GM12878 (cell line): ENCODE results near the gene MED10. TPM values are rescaled to one million over a fixed set of nuclear protein-coding genes. Genes with fewer than 3 reads are reported as not detected.

ENCODE experiments used
- ATAC-seq: fragments of 200-7000 bp; cut with Tn5 transposase; 3 replicates; pipeline ENCODE4 v1.9.1; 2020; ENCODE audit warnings: mild to moderate bottlenecking, moderate library complexity
- BruUV-seq: library from RNA; stranded (reverse); fragments of 400-500 nt; replicated peaks from 2 replicates; lab custom pipeline; 2021; lab: Mats Ljungman, UMichigan
- CTCF ChIA-PET: fragments of 300-600 bp; sonication (Branson Sonifier 250); formaldehyde crosslinking; extraction: SDS; loops from one replicate; lab custom pipeline; 2021; ENCODE audit warnings: inconsistent platforms; lab: Yijun Ruan, JAX
- POLR2A ChIA-PET: fragments of 350-600 bp; formaldehyde crosslinking; extraction: SDS; loops from one replicate; lab custom pipeline; 2021; ENCODE audit warnings: inconsistent platforms; lab: Charles Lee
- RAD21 ChIA-PET: fragments of 300-600 bp; sonication (Branson Sonifier 250); formaldehyde crosslinking; loops from one replicate; lab custom pipeline; 2023; ENCODE audit warnings: antibody characterized with exemption; ENCODE audit not compliant: unreplicated experiment; lab: Charles Lee
- SMC1A ChIA-PET: fragments of 300-600 bp; sonication (Branson Sonifier 250); formaldehyde crosslinking; loops from one replicate; lab custom pipeline; 2023; ENCODE audit not compliant: unreplicated experiment, uncharacterized antibody; lab: Charles Lee
- DNase-seq: peaks from one replicate; pipeline ENCODE4 v3.0.0-alpha.2; 2011; ENCODE audit warnings: low read depth, low spot score
- FAIRE-seq: peaks from 3 replicates; lab custom pipeline; 2011; peaks lifted over from hg19 to GRCh38; lab: Jason Lieb, UNC
- H2AFZ ChIP-seq: 2 replicates; pipeline ENCODE4 v1.6.0; 2011; ENCODE audit warnings: low read depth, low read length, control low read depth; ENCODE audit not compliant: control insufficient read depth
- H3K27ac ChIP-seq: 2 replicates; pipeline ENCODE4 v1.5.1; 2011; ENCODE audit warnings: control low read depth; ENCODE audit not compliant: control insufficient read depth, insufficient read depth
- H3K27me3 ChIP-seq, 2 experiments: replicated peaks in 1 of 2; 2 replicates each; pipeline versions ENCODE4 v1.6.0 to v1.6.1; 2011; ENCODE audit warnings: low read length in 1 of 2; ENCODE audit not compliant: control insufficient read depth in 2 of 2, insufficient read depth in 2 of 2
- H3K36me3 ChIP-seq, 2 experiments: 2 replicates each; pipeline ENCODE4 v1.5.1; 2011; ENCODE audit warnings: low read length in 1 of 2; ENCODE audit not compliant: control insufficient read depth in 2 of 2, insufficient read depth in 2 of 2
- H3K4me1 ChIP-seq: 2 replicates; pipeline ENCODE4 v1.6.1; 2011; ENCODE audit warnings: mild to moderate bottlenecking, low read length, moderate library complexity, mixed read lengths; ENCODE audit not compliant: control insufficient read depth, insufficient read depth
- H3K4me2 ChIP-seq: 2 replicates; pipeline ENCODE4 v1.6.0; 2011; ENCODE audit warnings: control low read depth; ENCODE audit not compliant: control insufficient read depth, insufficient read depth
- H3K4me3 ChIP-seq: fragments of 200-600 bp; sonication (generic); 2 replicates; pipeline ENCODE4 v1.5.1; 2016
- H3K79me2 ChIP-seq: 2 replicates; pipeline ENCODE4 v1.6.0; 2011; ENCODE audit warnings: low read length; ENCODE audit not compliant: control insufficient read depth, insufficient read depth
- H3K9ac ChIP-seq: 2 replicates; pipeline ENCODE4 v1.8.0; 2011; ENCODE audit warnings: low read length, control low read depth, mixed read lengths; ENCODE audit not compliant: control insufficient read depth, insufficient read depth
- H3K9me3 ChIP-seq: replicated peaks from 3 replicates; pipeline ENCODE4 v1.5.1; 2011; ENCODE audit warnings: mild to moderate bottlenecking, low read length; ENCODE audit not compliant: control insufficient read depth, insufficient read depth
- H4K20me1 ChIP-seq: 2 replicates; pipeline ENCODE4 v1.6.0; 2011; ENCODE audit not compliant: control insufficient read depth, insufficient read depth
- BHLHE40 ChIP-seq, 2 experiments: fragments of 450-650 bp in 1 of 2; IDR thresholded peaks; 2 replicates each; pipeline ENCODE4 v1.6.1; 2011 to 2017; ENCODE audit warnings: low read depth in 2 of 2, borderline replicate concordance in 1 of 2, improper control_type of control experiment in 1 of 2, low read length in 1 of 2, mild to moderate bottlenecking in 1 of 2
- FOXM1 ChIP-seq: IDR thresholded peaks from 2 replicates; pipeline ENCODE4 v1.6.1; 2012; ENCODE audit warnings: low read depth, mild to moderate bottlenecking, inconsistent platforms, low read length, moderate library complexity
- GATAD2B ChIP-seq: fragments of 450-650 bp; conservative IDR thresholded peaks from 2 replicates; pipeline ENCODE4 v1.6.1; 2017; ENCODE audit warnings: low read depth, mild to moderate bottlenecking, moderate library complexity
- HDAC6 ChIP-seq: fragments of 200-600 bp; sonication (generic); IDR thresholded peaks from one replicate; pipeline ENCODE4 v1.8.0; 2017; ENCODE audit warnings: antibody characterized with exemption; ENCODE audit not compliant: unreplicated experiment
- IKZF1 ChIP-seq: fragments of 450-650 bp; conservative IDR thresholded peaks from 2 replicates; pipeline ENCODE4 v1.6.1; 2017; ENCODE audit warnings: antibody characterized with exemption, mild to moderate bottlenecking
- RAD51 ChIP-seq: fragments of 450-650 bp; IDR thresholded peaks from 2 replicates; pipeline ENCODE4 v1.6.1; 2016; ENCODE audit warnings: moderate library complexity, mild to moderate bottlenecking, inconsistent platforms
- STAT3 ChIP-seq: IDR thresholded peaks from 2 replicates; pipeline ENCODE4 v1.6.1; 2011; ENCODE audit warnings: low read depth, low read length, improper control_type of control experiment
- USF1 ChIP-seq: IDR thresholded peaks from 2 replicates; pipeline ENCODE4 v1.6.1; 2011; ENCODE audit warnings: borderline replicate concordance, low read depth, mild to moderate bottlenecking, moderate library complexity, mixed read lengths, low read length; ENCODE audit not compliant: insufficient read depth; ENCODE audit errors: extremely low read length
- YY1 ChIP-seq: IDR thresholded peaks from 2 replicates; pipeline ENCODE4 v1.6.1; 2011; ENCODE audit warnings: low read depth, mild to moderate bottlenecking, low read length
- WGBS: methylation state at CpG from one replicate; pipeline ENCODE4 v1.1.6; 2016; ENCODE audit warnings: low lambda C conversion rate; ENCODE audit not compliant: insufficient replicate concordance, insufficient coverage; ENCODE audit errors: missing lambda C conversion rate; 5-methylcytosine and 5-hydroxymethylcytosine counted together
- in situ Hi-C: fragments of 300-500 bp; cut with MboI; formaldehyde crosslinking; loops from 9 replicates; pipeline ENCODE4 v1.14.3; 2018; ENCODE audit warnings: mixed read lengths
- intact Hi-C: fragments of 100-400 bp; cut with micrococcal nuclease; formaldehyde crosslinking; loops from one replicate; pipeline ENCODE4 v1.14.2; 2022; ENCODE audit not compliant: unreplicated experiment
- polyA plus RNA-seq, 11 experiments: library from polyadenylated mRNA; depleted of rRNA in 4 of 11; unstranded in 6 of 11; stranded (reverse) in 5 of 11; fragments of >200 nt; fragmentation: Nextera tagmentation in 4 of 11; fragmentation: Illumina TruSeq in 1 of 11; extraction: Ambion mirVana in 4 of 11; extraction: Trizol in 1 of 11; gene quantifications; 1 replicate in 1 of 11; 2 replicates in 10 of 11; pipeline versions ENCODE4 v1.2.1 to v1.2.3, GENCODE V29; 2011 to 2016; ENCODE audit warnings: inconsistent platforms in 2 of 11, missing spikeins in 2 of 11, low read depth in 1 of 11
- total RNA-seq, 4 experiments: library from RNA; depleted of rRNA in 3 of 4; stranded (reverse); fragments of >200 nt in 3 of 4; fragmentation: Illumina TruSeq in 1 of 4; extraction: Trizol in 1 of 4; gene quantifications; 2 replicates each; pipeline versions ENCODE4 v1.2.1 to v1.2.3, GENCODE V29; 2013 to 2021
- TF ChIP-seq, protein P1 (sequence below): fragments of 450-650 bp; IDR thresholded peaks from 2 replicates; pipeline ENCODE4 v1.6.1; 2016; ENCODE audit warnings: mild to moderate bottlenecking
- TF ChIP-seq, protein P2 (sequence below): IDR thresholded peaks from 2 replicates; pipeline ENCODE4 v1.6.1; 2011; ENCODE audit warnings: low read depth, low read length, improper control_type of control experiment, borderline replicate concordance

MED10 gene
- total and polyA plus RNA-seq, 10 of the 15 experiments (the other 5 are each of a cell fraction or from before 2014, with no cell fraction given): 21.2 to 111 (median 46.6) TPM

GRCh38 chr5:6405591-6405990, 27.2 kb upstream of the MED10 start:
- H4K20me1 ChIP-seq: no peaks in the 10 kb centered on the region
- no peaks in the 10 kb centered on the region for H3K79me2 ChIP-seq
- ChIA-PET SMC1A (no interaction called here), RAD21 (no interaction called here), CTCF (no interaction called here), POLR2A (no interaction called here)
- no peak for FAIRE-seq
- 73% methylated on average over 4 of the region's 4 CpGs for WGBS
- H3K36me3 ChIP-seq: no peaks in the 10 kb centered on the region
- in situ Hi-C loops (no loop called here), intact Hi-C loops (no loop called here)
- H3K9me3 ChIP-seq: no peaks in the 10 kb centered on the region
- no peak overlapping the region for H3K4me2 ChIP-seq
- no peak overlapping the region for H3K4me3 ChIP-seq
- peaks cover 8% of the 10 kb centered on the region for H3K4me1 ChIP-seq
- H3K27ac ChIP-seq: no peak overlapping the region
- DNase-seq: no peak
- no peak for ATAC-seq
- BruUV-seq: no TSS peak
- no peak overlapping the region for H3K9ac ChIP-seq
- no peak overlapping the region for H2AFZ ChIP-seq
- TF ChIP-seq HDAC6 (no peak), FOXM1 (no peak)
- peaks cover 0 to 2% of the 10 kb centered on the region in 2 experiments; a peak in 1 of 4 replicates for H3K27me3 ChIP-seq

- 56% methylated on average over 4 of the region's 4 CpGs for WGBS
- Histone ChIP-seq H3K9me3 (no peaks in the 10 kb centered on the region), H3K9ac (no peak overlapping the region), H3K4me3 (no peak overlapping the region), H3K27ac (no peak overlapping the region), H2AFZ (no peak overlapping the region), H3K4me2 (no peak overlapping the region), H3K27me3 (peaks cover 0 to 2% of the 10 kb centered on the region in 2 experiments; a peak in 1 of 4 replicates), H3K79me2 (no peaks in the 10 kb centered on the region), H3K36me3 (no peaks in the 10 kb centered on the region), H3K4me1 (peaks cover 8% of the 10 kb centered on the region), H4K20me1 (no peaks in the 10 kb centered on the region)
- CTCF ChIA-PET: no interaction called here
- BruUV-seq: no TSS peak
- in situ Hi-C loops (no loop called here), intact Hi-C loops (no loop called here)
- FAIRE-seq: no peak
- ATAC-seq: peak; percentile 89
- peak; percentile 8 for DNase-seq
- POLR2A ChIA-PET: interaction anchor here (1.3 kb wide), 1 partner anchor 26 kb away, joined by 4 read pairs; the partner anchor contains the start of gene MED10
- RAD21 ChIA-PET: no interaction called here
- SMC1A ChIA-PET: interaction anchor here (0.8 to 1.1 kb wide), 4 partner anchors 25 to 237 kb away, joined by 3 to 5 read pairs (median 3); partner anchors contain the start of gene MED10
- TF ChIP-seq RAD51 (peak; percentile 93), STAT3 (no peak), USF1 (peak; percentile 71), YY1 (0 out of 2 replicates have a peak, but pooled peaks have one; percentile 25), IKZF1 (peak; percentile 18; the same call in 1 of the 2 replicates), GATAD2B (no peak), FOXM1 (no peak), BHLHE40 (IDR thresholded peaks at IDR 0.05; ENCODE audit: borderline replicate concordance in 1 of 2, low read depth in 2 of 2, low read length in 1 of 2) (peak in 1 of 2 experiments; percentile 59; a peak in 1 of 4 replicates)
- TF ChIP-seq, protein P1, sequence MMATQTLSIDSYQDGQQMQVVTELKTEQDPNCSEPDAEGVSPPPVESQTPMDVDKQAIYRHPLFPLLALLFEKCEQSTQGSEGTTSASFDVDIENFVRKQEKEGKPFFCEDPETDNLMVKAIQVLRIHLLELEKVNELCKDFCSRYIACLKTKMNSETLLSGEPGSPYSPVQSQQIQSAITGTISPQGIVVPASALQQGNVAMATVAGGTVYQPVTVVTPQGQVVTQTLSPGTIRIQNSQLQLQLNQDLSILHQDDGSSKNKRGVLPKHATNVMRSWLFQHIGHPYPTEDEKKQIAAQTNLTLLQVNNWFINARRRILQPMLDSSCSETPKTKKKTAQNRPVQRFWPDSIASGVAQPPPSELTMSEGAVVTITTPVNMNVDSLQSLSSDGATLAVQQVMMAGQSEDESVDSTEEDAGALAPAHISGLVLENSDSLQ: no peak
- TF ChIP-seq, protein P2, sequence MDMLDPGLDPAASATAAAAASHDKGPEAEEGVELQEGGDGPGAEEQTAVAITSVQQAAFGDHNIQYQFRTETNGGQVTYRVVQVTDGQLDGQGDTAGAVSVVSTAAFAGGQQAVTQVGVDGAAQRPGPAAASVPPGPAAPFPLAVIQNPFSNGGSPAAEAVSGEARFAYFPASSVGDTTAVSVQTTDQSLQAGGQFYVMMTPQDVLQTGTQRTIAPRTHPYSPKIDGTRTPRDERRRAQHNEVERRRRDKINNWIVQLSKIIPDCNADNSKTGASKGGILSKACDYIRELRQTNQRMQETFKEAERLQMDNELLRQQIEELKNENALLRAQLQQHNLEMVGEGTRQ: peak; percentile 73
Measured at GRCh38 chr5:6404129-6404528, 25.8 kb upstream of the MED10 start.
